Hippocampal formation (tissue), 2 donors: ENCODE data around the gene CLDND2.

Experiments used
- DNase-seq, 2 donors: peaks; one replicate each; lab custom pipeline; 2025; lab: John Stamatoyannopoulos, UW

CLDND2 gene

GRCh38 chr19:51382004-51382403 is 13.2 kb upstream of the CLDND2 start:
- DNase-seq, result no peak

DNA sequence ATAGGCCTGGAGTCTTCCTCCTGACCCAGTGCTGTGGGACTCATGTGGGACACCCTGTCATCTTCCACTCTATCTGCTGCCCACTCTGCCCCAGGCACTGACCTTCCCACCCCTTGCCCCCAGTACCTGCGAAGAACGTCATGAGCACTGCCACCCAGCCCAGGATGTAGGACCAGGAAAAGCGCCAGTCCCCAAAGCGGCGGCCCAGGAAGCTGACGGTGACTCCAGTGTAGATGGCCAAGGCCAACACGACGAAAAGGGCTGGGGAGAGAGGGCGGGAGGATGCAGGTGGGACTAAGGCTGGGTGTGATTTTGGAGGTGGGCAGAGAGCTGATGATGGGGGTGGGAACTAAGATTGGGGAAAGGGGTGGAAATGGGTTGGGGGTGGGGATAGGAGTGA is 11.6 kb upstream of the CLDND2 start:
- no peak for DNase-seq

GRCh38 chr19:51377422-51377821 is 8.6 kb upstream of the CLDND2 start:
- DNase-seq, result no peak

DNA sequence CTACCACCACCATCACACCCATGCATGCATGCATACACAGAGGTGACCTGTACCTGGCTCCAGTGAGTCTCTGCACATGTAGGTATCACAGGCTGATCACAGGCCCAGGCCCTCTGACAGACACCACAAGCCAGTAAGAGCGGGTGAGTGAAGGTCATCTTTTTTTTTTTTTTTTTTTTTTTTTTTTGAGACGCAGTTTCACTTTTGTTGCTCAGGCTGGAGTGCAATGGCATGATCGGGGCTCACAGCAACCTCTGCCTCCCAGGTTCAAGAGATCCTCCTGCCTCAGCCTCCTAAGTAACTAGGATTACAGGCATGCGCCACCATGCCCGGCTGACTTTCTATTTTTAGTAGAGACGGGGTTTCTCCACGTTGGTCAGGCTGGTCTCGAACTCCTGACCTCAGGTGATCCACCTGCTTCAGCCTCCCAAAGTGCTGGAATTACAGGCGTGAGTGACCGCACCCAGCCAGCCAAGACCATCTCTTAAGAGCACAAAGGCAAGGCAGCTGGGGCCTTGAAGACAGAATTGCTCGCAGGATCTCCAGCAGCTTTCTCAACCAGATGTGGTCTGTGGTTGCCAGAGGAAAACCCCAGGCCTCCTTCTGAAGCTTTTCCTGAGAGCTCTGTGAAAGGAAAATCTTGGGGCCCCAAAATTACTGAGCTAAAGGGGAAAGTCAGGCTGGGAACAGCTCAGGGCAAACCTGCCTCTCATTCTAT is 6.9 kb upstream of the CLDND2 start:
- no peak for DNase-seq

DNA sequence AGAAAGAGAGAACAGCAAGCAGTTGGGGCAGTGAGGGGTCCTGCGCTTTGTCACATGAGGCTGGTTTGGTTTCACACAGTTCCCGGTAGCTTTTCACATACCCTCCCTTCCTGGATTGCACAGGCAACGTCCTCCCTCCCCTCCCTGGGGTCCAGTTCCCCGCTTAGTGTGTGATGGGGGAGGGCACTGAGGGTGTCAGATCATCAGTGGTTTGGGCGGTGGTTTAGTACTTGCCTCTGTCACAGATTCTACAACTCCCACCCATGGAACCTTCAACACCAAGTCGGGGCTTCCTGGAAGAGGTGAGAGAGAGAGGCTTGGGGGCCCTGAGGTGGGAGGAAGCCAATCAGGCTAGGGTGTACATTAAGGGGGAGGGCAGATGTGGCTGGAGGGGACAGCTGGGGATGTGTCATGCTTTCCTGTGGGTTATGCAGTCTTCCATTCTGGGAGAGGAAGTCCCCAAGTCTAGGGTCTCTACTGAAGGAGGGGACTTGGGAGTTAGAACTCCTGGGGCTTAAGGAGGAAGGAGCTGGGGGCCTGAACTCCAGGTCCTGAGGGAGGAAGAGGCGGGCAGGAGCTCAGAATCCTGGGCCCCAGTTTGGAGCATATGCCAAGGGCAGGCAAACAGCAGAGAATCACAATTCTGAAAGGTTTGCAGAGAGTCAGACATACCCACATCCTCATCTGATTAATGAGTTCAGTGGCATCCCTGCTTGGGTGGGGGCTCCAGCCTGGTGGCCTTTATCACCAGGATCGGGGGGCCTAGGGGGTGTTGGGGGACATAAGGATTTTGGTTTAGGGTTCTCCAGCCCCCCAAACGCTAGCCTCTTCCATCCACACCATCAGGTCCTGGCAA is 4.1 kb upstream of the CLDND2 start, which contains the start of gene NKG7:
Gene NKG7 (minus strand): TSS at position 6 of the 856 bp plus-strand sequence. CDS start 119 bp downstream, outside the sequence.
- no peak for DNase-seq

DNA sequence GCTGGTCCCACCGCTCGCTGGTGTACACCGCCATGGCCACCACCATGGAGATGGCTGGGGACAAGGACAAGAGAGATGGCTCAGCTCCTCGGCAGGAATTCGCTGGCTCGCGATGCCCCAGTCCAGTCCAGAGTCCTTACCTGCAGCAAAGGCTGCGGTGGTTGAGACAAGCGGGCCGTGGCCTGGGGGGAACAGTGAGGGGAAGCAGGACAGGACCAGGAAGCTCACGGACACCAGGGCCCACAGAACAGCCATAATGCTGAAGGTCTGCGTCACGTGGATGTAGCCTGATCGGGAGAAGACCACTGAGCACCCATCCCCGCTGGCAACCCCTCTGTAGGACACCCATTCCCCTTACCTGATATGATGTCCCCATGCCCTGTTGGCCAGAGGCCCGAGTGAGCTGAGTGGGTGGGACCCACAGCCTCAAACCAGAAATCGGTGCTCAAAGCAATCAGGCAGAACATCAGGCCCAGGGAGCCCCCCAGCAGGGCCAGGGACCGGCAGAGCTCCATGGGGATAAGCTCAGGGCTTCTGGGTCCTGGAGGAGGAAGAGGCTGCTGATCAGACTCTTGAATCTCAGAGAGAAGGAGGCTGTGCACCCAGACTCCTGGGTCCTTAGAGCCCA is 3.3 kb upstream of the CLDND2 start:
- no peak for DNase-seq

GRCh38 chr19:51371186-51371690 is 2.4 kb upstream of the CLDND2 start:
- no peak for DNase-seq

DNA sequence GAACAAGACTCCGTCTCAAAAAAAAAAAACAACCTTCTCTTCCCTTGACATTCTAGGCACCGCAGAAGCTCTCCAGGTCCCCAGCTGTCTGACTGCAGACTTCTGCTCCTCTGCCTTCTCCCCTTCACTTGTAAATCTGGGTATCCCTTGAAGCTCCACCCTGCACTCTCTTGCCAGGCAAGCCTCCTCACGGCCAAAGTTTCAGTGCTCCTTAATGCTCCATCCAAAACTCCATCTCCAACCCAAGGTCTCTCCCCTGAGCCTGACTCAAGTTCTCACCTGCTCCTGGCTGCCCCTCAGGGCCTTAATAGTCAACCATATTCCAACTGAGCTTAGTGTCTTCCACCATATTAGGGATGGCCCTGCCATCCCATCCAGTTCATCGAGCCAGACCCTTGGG is 1.4 kb upstream of the CLDND2 start:
- no peak for DNase-seq

DNA sequence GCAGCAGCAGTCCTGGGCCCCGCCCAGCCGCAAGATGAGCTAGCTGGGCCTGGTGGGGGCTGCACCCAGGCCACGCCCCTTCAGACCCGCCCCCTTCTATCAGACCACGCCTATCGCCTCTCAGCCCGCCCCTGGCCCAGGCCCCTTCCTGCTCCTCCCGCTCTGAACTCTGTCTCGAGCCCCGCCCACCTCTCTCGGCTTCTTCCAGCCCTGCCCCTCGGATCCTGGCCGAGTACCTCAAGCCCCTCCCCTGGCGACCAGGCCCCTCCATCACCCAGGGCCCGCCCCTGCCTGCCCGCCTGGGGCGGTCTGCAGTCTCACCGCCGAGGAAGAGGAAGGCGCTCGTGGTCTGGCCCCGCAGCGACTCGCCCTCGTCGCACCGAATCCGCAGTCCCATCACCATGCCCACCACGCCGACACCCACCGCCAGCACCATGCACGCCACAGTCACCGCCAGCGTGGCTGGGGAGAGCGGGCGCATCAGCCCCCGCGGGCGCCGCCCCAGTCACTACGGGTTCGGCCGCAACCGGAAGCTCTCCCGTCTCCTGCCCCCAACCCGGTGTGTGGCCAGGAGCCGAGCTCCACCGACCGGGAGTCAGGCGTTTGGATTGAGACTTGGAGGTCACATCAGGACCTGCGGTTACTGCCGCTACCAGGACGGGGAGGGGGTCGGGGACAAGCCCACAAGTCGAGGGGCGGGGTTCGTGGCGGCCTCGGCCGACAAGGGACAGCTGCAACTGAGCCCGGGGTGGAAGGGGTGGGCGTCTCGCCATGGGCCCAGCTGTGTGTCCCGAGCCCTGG is 1.0 kb downstream of the CLDND2 start:
- peak; percentile 97 to 99 for DNase-seq

DNA sequence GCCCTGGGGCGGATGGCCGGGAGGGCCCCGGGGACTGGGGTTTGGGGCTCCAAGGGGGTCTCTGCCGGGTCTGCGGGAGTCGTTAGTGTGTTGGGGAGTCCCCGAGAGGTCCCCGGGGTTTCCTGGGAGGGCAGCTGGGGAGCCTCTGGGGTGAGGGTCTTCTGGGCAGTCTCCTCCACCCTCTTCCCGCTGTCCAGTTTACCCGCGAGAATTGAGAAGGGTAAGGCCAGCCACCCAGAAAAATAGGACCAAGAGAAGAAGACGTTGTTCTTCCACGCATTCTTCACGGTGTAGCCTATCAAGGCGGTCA is 1.6 kb downstream of the CLDND2 start:
- DNase-seq, result no peak

DNA sequence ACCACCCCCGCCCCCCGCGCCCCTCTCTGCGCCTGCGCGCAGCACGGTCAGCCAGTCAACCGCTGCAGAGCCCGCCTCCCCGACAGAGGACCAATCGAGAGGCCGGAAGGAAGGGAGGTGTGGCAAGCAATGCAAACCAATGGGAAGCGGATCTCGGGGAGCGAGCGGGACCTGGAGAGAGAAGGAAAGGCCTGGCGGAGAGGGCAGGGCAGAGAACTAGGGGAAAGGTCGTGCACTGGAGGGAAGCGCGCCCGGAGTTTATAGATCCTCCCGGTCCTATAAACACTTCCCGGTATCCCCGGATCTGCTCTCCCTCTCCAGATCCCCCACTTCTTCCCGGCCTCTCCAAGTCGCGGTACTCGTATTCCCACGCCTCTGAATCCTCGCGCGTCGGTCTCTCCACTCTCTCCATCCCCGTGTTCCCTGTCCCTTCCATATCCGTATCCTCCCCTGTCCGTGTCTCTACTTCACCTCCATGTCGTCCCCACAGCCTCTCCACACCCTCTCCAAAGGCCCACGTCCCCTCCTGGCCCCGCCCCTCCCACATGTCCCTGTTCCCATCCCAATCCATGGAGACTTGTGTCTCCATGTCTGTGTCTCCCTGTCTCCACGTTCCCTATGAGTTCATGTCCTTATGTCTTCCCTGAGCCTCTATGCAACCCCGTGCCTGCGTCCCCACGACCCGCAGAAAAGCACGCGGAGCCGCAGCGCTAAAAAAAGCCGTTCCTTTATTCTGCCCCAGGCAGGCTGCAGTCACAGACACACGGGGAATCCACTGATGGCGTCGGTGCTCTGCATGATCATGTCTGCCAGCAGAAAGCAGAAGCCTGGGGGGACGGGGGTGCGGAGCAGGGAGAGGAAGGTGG is 2.2 kb downstream of the CLDND2 start:
- peak; percentile 98 for DNase-seq

- no peak for DNase-seq
Measured at GRCh38 chr19:51365965-51366388, 2.8 kb downstream of the CLDND2 start, which contains the start of gene ETFB. TSS of gene ETFB (minus strand) at chr19:51366388. CDS start at chr19:51366326, 62 bp downstream.

DNA sequence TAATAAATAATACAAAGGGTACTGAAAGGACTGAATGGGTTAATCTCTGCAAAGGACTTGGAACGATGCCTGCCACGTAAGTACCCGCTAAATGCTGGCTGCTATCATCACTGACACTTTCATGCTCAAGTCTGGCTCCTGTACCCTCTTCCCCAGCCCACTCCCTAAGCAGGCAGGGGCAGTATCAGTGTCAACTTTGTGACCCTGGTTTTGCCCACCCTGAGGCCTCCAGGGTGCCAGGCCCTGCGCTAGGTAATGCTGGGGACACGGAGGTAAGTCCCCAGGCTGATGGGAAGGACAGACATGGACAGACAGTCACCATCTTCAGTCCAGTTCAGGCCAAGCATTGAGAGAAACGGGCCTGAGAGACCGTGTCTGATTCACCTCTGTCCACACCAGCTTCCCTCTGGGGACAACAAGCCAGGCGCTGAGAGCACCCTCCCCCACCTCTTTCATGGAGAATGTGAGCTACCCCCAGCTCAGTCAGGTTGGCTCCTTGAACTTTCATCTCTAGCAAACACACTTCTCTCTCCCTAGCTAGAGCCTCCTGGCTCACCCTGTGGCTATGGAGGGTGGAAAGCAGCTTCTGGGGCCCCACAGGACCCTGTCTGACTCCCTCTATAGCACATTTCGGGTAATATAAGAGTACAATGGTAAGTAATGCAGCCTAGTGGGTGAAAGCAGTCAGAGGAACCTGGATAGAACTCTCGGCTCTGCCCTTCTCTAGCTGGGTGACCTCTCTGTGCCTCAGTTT is 3.4 kb downstream of the CLDND2 start:
- no peak for DNase-seq

GRCh38 chr19:51364200-51365106 is 4.3 kb downstream of the CLDND2 start:
- no peak for DNase-seq

- no peak for DNase-seq
Measured at GRCh38 chr19:51361239-51361638, 7.6 kb downstream of the CLDND2 start.

DNA sequence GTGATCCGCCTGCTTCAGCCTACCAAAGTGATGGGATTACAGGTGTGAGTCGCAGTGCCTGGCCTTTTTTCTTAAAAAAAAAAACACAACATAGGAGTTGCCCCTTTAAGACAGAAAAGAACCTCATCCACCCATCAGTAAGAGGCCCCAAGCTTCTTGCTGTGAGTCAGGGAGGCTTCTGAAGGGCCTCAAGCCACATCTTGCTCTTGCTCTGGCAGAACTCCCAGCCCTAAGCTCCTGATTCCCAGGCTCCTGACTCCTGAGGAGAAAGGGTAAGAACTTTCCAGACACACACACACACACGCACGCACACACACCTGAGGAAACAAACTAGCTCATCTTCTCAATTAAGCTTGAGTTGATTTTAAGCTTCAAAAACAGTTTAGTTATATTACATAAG is 9.5 kb downstream of the CLDND2 start:
- DNase-seq, result no peak

DNA sequence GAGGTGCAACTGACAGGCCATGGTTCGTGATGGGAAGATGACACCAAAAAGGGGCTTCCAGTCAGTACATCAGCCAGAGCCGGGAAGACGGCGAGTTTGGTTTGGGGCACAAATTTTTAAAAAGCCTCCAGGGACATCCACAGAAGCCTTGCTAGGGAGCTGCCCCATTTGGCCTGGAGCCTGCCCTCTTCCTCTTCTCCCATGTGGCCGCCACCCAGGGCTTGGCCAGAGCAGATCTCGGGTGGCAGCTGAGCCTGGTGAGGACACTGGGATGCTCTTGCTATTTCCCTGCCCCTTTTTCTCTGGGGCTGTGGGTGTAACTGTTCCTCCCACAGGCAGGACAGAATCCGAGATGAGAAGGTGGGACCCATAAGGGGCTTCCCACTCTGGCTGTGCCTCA is 10.9 kb downstream of the CLDND2 start:
- no peak for DNase-seq

DNA sequence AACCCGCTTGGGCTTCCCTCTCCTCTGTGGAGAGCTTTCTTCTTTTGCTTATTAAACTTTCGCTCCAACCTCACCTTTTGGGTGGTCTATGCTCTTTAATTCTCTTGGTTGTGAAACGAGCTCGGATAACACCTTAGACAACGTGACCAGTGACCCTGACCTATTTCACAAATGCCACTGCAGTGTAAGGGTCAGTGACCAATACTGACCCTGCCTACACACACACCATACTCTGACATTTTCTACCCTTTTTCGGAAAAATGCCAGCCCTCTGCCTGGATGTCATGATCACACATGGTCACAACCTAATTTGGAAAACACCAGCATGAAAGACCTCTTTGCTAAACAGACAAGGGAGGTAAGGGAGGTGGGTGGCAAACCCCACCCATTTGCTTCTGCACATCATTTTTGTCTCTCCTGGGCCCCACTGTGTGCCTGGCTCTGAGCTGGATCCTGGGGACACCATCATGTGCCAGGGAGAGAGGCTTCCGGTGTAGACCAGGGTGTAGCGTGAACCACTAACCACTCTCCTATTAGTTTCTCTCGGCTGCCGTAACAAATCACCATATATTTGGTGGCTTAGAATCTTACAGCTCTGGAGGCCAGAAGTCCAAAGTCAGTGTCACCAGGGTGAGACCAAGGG is 12.5 kb downstream of the CLDND2 start:
- DNase-seq, result no peak
